Gastrocnemius medialis (tissue), 4 donors: ENCODE data around the gene EVI5. TPM values are rescaled to one million over a fixed set of nuclear protein-coding genes. Genes with fewer than 3 reads are reported as not detected.
A peak's percentile ranks its signal among the peaks of the same experiment; 100 is the strongest.

Experiments used
- ATAC-seq, 2 donors: fragments of 150-250 bp; one replicate each; pipeline ENCODE4 v1.9.1; 2016
- DNase-seq, 2 donors: peaks; one replicate each; pipeline ENCODE4 v3.0.0-alpha.2; 2019
- H3K27ac ChIP-seq, 4 donors: fragments of 200-600 bp; sonication (generic); 1 replicate in 1 of 4; 2 replicates in 3 of 4; pipeline ENCODE4 v1.5.1; 2016 to 2018; ENCODE audit warnings: mild to moderate bottlenecking in 2 of 4, moderate library complexity in 1 of 4
- H3K27me3 ChIP-seq, 3 donors: fragments of 200-600 bp; sonication (generic) in 2 of 3; 1 replicate in 1 of 3; 2 replicates in 2 of 3; pipeline versions ENCODE4 v1.5.1 to v1.6.0; 2016 to 2019; ENCODE audit warnings: mild to moderate bottlenecking in 1 of 3, moderate library complexity in 1 of 3
- H3K36me3 ChIP-seq, 2 donors: fragments of 200-600 bp; sonication (generic) in 1 of 2; one replicate each; pipeline ENCODE4 v1.5.1; 2017 to 2018
- H3K4me1 ChIP-seq, 2 donors: fragments of 200-600 bp; sonication (generic) in 1 of 2; one replicate each; pipeline ENCODE4 v1.5.1; 2016 to 2017; ENCODE audit warnings: mild to moderate bottlenecking in 2 of 2
- H3K4me3 ChIP-seq, 4 donors: fragments of 200-600 bp; sonication (generic) in 3 of 4; 1 replicate in 1 of 4; 2 replicates in 3 of 4; pipeline ENCODE4 v1.5.1; 2016 to 2019; ENCODE audit warnings: mild to moderate bottlenecking in 2 of 4
- H3K9me3 ChIP-seq, 3 donors: fragments of 200-600 bp; sonication (generic) in 2 of 3; 1 replicate in 1 of 3; 2 replicates in 2 of 3; pipeline ENCODE4 v1.5.1; 2016 to 2019
- CTCF ChIP-seq, 5 experiments: fragments of 450-650 bp in 3 of 5; fragments of 200-600 bp in 2 of 5; sonication (generic) in 2 of 5; IDR thresholded peaks in 4 of 5; conservative IDR thresholded peaks in 1 of 5; 1 replicate in 4 of 5; 2 replicates in 1 of 5; pipeline ENCODE4 v1.5.1; 2016 to 2019; ENCODE audit warnings: antibody characterized with exemption in 5 of 5, mild to moderate bottlenecking in 3 of 5, moderate library complexity in 3 of 5
- POLR2A ChIP-seq, 2 donors: fragments of 450-650 bp; IDR thresholded peaks; one replicate each; pipeline ENCODE4 v1.6.1; 2017; ENCODE audit warnings: antibody characterized with exemption in 2 of 2, mild to moderate bottlenecking in 2 of 2, moderate library complexity in 2 of 2
- in situ Hi-C, 4 donors: fragments of 200-750 bp; cut with MboI; loops; one replicate each; pipeline versions ENCODE4 v1.15.0 to v1.8.0; 2017; ENCODE audit warnings: low sequenced_read_pairs in 4 of 4
- intact Hi-C: fragments of 100-400 bp; cut with DNase I; formaldehyde crosslinking; loops from one replicate; pipeline ENCODE4 v1.15.1; 2023; ENCODE audit warnings: low total_unique reads
- total RNA-seq, 4 donors: library from RNA; depleted of rRNA; stranded (reverse); fragments of >200 nt; gene quantifications; one replicate each; pipeline versions ENCODE4 v1.1.0 to v1.2.3, GENCODE V29; 2016

Gene EVI5
- total RNA-seq, result 10 to 100 TPM in 1 of 4 donors, 1 to 10 TPM in 3; 4.6 to 12.5 (median 8.2) TPM

GRCh38 chr1:92784639-92785500 is at the start of gene EVI5:
EVI5 (minus strand) TSS chr1:92785108; CDS start chr1:92736546, 48,562 bp downstream.
- Histone ChIP-seq H3K36me3 (no peaks in the 10 kb centered on the region), H3K9me3 (no peaks in the 10 kb centered on the region), H3K4me3 (peak within 1 kb of the TSS; percentile 82 to 98 (median 88)), H3K27me3 (no peaks in the 10 kb centered on the region), H3K27ac (peak within 1 kb of the TSS; percentile 92 to 98 (median 94)), H3K4me1 (peaks cover 14 to 22% of the 10 kb centered on the region in 2 donors)
- intact Hi-C loops, result loop anchor here (1.0 to 5.0 kb wide), 2 partner anchors 38 to 47 kb away; partner anchors contain the start of gene RPL5
- peak; percentile 91 to 93 for DNase-seq
- TF ChIP-seq CTCF (IDR thresholded peaks at IDR 0.05 in 4 of 5, conservative IDR thresholded peaks at IDR 0.05 in 1 of 5) (peak in 2 of 5 experiments; percentile 30 to 41), POLR2A (IDR thresholded peaks at IDR 0.05) (peak; percentile 61 to 80)
- in situ Hi-C loops, result no loop called here
- peak; percentile 94 for ATAC-seq

GRCh38 chr1:92834617-92835016 is 49.7 kb upstream of the EVI5 start:
- DNase-seq (no peak), ATAC-seq (no peak)
- no peak for TF ChIP-seq CTCF (IDR thresholded peaks at IDR 0.05 in 4 of 5, conservative IDR thresholded peaks at IDR 0.05 in 1 of 5)
- no peak for TF ChIP-seq POLR2A (IDR thresholded peaks at IDR 0.05)
- Histone ChIP-seq H3K4me1 (peaks cover 37 to 40% of the 10 kb centered on the region in 2 donors), H3K36me3 (peaks cover 0 to 63% of the 10 kb centered on the region in 2 donors), H3K27ac (peak overlapping the region in 2 of 4 donors; percentile 93 to 96), H3K9me3 (no peaks in the 10 kb centered on the region), H3K4me3 (no peak overlapping the region), H3K27me3 (no peaks in the 10 kb centered on the region)
- in situ Hi-C loops (loop anchor here in 1 of 4 donors (25.0 kb wide), 1 partner anchor 353 kb away; the partner anchor contains the start of genes CCDC18 and TMED5), intact Hi-C loops (no loop called here)

GRCh38 chr1:92833840-92834239 is 48.9 kb upstream of the EVI5 start:
- Histone ChIP-seq H3K27me3 (no peaks in the 10 kb centered on the region), H3K27ac (peak overlapping the region; percentile 93 to 97 (median 95)), H3K36me3 (peaks cover 0 to 56% of the 10 kb centered on the region in 2 donors), H3K9me3 (no peaks in the 10 kb centered on the region), H3K4me1 (peaks cover 31 to 32% of the 10 kb centered on the region in 2 donors), H3K4me3 (peak overlapping the region in 3 of 4 donors; percentile 90 to 95 (median 90))
- no peak for ATAC-seq
- DNase-seq, result no peak
- in situ Hi-C loops, result loop anchor here in 1 of 4 donors (25.0 kb wide), 1 partner anchor 353 kb away; the partner anchor contains the start of genes CCDC18 and TMED5
- intact Hi-C loops, result no loop called here
- TF ChIP-seq POLR2A (IDR thresholded peaks at IDR 0.05) (no peak), CTCF (IDR thresholded peaks at IDR 0.05 in 4 of 5, conservative IDR thresholded peaks at IDR 0.05 in 1 of 5) (no peak)

- Histone ChIP-seq H3K27ac (peak overlapping the region; percentile 93 to 97 (median 95)), H3K9me3 (no peaks in the 10 kb centered on the region), H3K36me3 (peaks cover 0 to 44% of the 10 kb centered on the region in 2 donors), H3K27me3 (no peaks in the 10 kb centered on the region), H3K4me1 (peaks cover 21% of the 10 kb centered on the region in 2 donors), H3K4me3 (peak overlapping the region; percentile 90 to 95 (median 92))
- TF ChIP-seq CTCF (IDR thresholded peaks at IDR 0.05 in 4 of 5, conservative IDR thresholded peaks at IDR 0.05 in 1 of 5), result no peak
- no peak for TF ChIP-seq POLR2A (IDR thresholded peaks at IDR 0.05)
- intact Hi-C loops (loop anchor here (1.0 kb wide), 2 partner anchors 47 to 348 kb away; partner anchors contain the start of genes CCDC18, EVI5 and TMED5), in situ Hi-C loops (loop anchor here in 1 of 4 donors (25.0 kb wide), 1 partner anchor 355 kb away; the partner anchor contains the start of genes CCDC18 and TMED5)
- DNase-seq (no peak), ATAC-seq (peak; percentile 12 to 42)
Observed at GRCh38 chr1:92832537-92833114, 47.7 kb upstream of the EVI5 start.
